Fibroblast of peridontal ligament (primary cell): Measurements from ENCODE around the gene WFDC1.

Experiments
- DNase-seq: peaks from one replicate; pipeline ENCODE4 v3.0.0-alpha.2; 2010; ENCODE audit errors: extremely low read depth

WFDC1 gene

DNA sequence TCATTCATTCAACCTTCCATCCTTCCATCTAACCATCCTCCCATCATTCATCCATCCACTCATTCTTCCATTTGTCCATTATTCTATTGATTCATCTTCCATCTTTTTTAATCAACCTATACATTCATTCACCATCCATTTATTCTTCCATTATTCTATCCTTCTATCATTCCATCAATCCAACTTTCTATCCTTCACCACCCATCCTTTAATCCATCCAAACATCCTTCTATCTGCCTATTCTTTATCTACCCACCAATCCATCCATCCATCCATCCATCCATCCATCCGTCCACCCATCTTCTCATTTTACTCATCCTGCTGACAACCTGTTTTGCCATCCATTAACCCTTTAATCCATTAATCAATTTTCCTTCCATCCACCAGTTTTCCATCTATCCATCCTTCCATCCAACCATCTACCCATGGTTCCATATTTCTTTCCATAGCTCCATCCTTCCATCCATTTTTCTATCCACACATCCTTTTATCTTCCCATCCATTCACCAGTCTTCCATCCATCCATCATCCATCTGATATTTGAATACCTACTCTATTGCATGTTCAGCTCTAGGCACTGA is 21.8 kb upstream of the WFDC1 start:
- no peak for DNase-seq

DNA sequence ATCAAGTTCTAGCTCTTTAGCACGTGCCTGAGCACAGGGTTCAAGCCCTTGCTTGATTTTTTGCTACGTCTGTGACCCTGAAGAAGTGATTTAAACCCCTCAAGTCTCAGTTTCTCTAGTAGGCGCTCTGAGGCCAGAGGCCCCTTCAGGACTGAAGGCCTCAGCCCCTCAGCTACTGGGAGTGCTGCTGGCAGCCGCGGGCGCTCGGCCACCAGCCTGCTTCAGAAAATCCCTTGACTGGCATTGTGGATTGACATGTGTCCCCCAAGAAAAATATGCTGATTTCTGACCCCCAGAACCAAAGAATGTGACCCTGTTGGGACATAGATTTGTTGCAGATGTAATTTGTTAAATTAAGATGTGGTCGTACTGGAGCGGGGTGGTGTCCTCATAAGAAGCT is 20.2 kb upstream of the WFDC1 start:
- DNase-seq: no peak

DNA sequence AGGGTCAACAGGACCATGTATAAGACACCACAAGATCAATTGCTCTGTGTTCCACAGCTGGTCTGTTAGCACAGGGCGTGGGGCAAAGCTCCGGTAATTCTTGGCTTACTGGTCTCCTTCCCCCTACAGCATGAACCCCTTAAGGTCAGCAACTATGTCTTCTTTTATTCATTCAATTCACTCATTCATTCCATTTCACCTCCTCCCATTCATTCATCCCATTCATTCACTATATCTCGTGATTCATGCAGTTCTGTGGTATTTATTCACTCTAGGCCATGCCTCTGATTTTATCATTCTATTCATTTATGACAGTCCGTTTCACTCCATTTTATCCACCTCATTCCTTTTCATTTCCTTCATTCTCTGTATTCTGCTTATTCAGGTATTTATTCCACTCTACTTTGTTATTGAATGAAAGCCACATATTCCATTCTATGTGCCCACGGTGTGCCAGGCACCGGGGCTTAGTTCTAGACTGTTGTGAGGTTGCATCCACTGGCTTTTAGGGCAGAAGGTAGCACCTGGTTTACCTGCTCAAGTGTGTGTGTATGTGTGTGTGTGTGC is 19.0 kb upstream of the WFDC1 start:
- no peak for DNase-seq

DNA sequence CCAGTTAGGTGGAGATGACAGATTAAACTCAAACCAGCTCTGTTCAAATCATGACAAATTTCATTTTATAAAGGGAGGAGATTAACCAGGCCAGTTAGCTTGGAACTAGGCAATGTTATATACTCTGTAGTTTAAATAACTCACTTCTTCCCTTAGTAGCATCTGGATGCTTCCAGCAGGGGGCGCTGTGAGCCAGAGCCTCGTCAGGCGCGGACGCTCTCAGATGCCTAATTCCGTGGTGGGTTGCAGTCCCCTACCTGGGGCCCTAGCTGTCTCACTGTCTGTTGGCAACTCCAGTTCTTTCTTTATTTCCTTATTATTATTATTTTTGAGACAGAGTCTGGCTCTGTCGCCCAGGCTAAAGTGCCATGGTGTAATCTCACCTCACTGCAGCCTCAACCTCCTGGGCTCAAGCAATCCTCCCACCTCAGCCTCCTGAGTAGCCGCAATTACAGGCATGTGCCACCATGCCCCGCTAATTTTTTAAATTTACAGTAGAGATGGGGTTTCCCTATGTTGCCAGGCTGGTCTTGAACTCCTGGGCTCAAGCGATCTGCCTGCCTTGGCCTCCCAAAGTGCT is 17.3 kb upstream of the WFDC1 start:
- peak; percentile 55 for DNase-seq

DNA sequence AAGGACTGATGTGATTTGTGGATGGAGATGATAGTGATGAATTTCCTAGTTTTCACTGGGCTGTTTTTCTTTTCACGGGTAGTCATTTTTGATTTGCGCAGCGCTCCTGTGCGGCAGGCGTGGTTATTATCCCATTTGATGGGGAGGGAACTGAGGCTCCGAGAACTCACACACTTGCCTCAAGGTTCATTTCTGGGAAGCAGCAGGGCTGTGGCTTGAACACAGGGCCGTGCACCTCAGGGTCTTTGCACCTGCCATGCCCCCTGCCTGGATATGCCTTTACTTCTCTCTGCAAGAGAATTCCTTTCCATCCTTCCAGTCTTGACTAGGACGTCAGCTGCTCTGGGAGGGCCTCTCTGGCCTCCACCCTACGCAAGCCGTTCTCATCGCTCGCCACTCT is 16.3 kb upstream of the WFDC1 start:
- no peak for DNase-seq

DNA sequence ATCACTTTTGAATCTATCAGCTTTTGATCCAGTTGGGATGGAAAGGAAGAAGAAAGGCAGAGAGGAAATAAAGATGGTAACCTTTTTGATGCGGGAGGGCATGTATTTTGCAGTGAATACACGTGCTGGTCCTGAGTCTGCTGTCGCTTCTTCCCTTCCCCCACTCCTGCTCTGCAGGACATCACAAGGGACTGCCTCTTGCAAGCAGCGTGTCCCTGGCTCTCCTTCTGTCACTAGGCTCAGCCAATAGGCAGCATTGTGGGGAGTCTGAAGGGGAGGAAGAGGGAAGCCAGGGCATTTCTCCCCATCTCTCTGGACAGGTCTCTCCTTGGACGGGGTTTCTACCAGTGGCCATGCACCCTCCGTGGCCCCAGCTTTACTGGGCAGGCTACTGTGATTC is 15.7 kb upstream of the WFDC1 start:
- no peak for DNase-seq

DNA sequence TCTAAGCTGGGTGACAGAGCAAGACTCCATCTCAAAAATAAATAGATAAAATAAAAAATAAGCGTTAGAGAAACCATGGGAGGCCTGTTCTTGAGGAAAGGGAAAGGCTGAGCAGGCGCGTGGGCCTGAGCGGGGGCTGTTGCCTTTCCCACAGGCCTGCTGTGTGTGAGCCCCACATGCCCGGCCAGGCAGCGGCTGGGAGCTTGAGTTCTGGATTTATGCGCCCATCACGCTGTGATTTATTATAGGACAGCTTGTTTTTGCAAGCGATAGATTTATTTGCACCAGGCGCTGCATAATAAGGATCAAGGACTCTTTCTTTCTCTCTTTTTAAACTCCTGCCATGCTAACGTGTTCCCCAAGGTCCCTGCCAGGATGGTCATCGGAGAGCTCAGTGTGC is 14.8 kb upstream of the WFDC1 start:
- no peak for DNase-seq

DNA sequence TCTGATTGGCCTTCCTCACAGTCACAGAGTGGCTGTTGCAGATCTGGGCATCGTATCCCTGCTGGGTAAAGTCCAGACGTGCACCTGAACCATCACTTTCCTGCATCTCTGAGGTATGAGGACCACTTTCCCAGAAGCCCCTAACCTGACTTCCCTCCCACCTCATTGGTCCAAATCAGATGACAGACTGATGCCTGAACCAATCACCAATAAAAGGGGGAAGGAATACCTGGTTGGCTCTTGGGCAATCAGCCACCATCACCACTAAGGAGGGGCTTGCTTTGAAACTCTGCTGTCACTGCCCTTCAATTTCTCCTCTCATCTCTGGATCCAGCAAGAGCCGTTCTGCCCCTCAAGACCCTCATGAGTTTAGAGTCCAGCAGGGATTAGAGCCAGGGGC is 13.6 kb upstream of the WFDC1 start:
- peak; percentile 12 for DNase-seq

DNA sequence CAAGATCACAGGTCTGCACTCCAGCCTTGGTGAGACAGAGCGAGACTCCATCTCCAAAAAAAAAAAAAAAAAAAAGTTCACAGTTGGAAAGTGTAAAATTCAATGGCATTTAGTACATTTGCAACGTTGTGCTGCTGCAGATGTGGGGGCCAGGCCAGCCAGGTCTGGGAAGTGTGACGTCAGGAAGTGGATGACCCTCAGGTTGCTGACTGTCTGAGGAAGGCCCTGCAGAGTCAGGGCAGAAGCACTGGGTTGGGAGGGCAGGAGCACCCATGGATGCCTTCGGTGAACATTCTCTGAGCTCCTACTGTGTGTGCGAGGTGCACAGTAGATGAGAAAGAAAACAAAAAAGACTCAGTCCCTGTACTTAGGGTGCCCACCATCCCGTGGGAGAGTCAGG is 12.1 kb upstream of the WFDC1 start:
- DNase-seq: no peak

DNA sequence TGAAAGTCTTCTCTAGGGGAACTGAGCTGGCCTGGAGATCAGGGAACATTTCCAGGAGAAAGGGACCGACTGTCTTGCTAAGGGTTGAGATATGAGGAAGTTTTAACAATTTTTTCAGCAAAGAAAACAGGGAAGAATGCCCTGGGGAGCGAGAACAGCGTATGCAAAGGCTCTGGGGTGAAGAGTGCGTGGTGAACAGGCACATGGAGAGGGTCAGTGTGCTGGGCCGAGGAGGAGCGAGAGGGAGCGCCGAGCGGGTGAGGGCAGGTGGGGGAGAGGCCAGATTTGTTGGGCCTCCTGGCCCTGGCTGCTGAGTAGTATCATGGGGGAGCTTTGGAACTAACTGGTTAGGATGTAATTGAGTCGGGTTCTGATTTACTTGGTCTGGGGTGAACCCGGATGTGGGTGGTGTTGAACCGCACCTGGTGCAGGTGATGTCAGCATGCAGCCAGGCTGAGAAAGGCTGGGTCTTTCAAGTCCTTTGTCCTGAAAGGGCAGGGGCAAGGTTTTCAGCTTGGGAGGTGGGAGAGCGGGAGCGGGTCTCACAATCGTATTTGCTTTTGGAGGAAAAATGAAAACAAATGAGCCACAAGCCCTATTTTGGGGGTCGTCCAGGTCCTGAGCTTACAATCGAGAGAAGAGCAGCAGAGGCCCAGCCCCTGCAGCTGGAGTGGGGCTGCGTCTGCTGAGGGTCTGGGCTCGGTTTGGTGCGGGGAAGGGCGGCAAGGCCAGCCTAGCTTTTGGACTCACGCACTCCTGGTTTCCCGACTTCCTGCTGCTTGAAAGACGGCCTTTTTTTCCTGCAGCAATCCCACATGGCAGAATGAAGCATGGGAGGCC is 11.1 kb upstream of the WFDC1 start:
- DNase-seq: no peak

DNA sequence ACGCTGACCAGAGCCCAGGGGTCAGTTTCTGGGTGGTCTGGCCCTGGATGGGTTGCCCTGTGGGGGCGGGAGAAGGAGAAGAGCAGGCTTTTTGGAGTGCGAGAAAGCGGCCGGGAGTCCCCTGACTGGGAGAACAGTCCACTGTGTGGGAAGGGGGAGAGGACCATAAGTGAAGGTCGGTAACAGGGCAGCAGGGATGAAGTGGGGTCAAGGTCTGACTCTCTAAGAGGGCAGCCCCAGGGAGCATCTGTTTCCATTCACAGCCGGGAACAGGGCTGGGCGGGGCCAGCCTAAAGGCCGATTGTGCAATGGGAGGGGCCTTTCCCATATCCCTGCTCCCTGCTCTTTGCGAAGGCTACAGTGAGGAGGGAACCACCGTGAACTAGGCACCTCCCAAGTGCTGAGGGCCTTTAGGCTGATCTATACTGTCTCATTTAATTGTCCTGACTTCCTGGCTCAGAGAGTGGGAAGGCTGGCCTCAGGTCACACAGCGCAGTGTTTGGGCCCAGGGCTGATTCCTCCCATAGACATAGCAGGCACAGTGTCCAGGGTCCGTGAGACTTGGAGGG is 10.4 kb upstream of the WFDC1 start:
- peak; percentile 61 for DNase-seq

DNA sequence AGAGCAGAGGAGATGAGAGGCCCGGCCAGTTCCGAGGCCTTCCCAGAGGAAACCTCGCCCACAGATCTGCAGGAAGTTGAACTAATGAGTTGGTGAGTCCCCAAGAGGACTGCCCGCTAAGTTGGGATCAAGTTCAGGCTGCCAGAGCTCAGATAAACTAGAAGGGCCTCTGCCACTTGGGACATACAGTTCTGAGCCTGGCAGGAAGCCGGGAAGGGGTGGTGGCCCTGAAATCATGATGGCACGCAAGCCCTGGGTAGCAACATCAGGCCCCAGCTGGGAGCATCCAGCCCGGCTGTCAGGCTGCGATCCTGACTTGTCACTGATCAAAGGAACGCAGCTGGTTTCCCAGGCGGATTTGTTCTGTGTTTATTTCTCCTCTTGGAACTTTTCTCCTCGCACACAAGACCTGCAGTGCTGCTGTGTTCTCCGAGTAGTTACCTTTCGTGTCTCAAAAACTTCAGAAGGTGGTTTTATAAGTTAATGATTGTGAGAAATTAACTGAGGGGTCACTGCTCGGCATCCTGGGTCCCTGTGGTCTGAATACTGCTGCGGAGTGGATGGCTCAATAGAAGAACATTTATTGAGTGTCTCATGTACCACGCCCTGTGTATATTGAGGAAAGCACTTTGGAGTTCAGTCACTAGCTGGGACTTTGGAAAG is 8.0 kb upstream of the WFDC1 start:
- DNase-seq: peak; percentile 72

DNA sequence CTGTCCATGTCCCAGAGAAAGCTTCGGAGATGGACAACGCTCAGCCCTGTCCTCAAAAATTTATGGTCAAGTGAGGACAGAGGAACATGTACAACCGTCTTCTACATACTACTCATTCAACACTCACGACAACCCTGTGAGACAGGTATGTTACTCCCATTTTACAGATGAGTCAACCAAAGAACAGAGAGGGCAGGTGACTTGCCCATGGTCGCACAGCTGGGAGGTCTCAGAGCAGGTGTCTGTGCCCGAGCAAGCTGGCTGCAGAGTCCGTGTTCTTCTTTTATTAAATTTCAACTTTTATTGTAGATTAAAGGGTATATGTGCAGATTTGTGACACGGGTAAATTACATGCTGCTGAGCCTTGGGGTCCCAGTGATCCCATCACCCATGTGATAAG is 5.8 kb upstream of the WFDC1 start:
- no peak for DNase-seq

DNA sequence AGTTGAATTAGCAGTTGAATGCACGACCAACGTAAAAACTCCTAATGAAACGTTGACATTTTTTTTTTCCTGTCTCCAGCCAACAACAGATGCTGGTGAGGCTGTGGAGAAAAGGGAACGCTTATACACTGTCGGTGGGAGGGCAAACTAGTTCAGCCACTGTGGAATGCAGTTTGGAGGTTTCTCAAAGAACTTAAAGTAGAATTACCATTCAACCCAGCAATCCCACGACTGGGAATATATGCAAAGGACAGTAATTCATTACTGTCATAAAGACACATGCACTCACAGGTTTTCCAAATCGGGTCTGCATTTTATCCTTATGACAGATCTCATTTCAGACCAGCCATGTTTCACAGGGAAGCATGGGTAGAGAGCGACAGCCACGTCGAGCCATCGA is 3.5 kb upstream of the WFDC1 start:
- DNase-seq: no peak

DNA sequence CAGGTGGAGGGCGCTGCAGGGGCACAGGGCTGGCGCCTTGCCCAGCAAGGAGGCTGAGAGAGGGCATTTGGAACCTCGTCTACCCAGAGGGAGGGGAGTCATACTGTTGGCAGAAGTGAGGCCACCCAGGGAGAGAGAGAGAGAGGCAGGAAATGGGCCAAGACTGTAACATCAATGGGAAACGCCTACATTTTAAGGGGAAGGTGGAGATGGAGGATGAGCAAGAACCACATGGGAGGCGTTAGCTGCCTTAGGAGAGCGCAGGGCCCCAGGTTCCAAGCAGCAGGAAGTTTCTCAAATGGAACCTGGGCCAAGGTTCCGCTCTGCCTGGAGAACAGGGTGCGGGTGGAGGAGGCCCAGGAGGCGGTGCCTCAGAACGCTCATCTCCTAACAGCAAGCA is 2.7 kb upstream of the WFDC1 start:
- no peak for DNase-seq

DNA sequence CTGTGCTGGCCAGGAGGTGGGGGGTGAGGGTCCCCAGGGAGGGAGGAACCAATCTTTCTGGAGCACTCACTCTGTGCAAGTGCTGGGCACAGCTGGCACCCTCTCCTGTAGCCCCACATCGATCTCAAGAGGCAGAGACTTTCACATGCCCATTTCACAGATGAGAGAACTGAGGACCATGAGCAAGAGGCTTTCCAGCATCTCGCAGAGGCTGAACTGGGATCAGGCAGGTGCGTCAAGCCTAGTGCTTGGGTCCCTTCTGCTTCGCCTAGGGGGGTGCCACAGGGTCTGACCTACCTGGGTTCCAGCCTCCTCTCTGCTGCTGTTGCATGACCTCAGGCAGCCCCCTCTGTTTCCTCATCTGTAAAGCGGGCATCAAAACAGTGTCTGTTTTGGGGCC is 1.3 kb upstream of the WFDC1 start:
- no peak for DNase-seq

DNA sequence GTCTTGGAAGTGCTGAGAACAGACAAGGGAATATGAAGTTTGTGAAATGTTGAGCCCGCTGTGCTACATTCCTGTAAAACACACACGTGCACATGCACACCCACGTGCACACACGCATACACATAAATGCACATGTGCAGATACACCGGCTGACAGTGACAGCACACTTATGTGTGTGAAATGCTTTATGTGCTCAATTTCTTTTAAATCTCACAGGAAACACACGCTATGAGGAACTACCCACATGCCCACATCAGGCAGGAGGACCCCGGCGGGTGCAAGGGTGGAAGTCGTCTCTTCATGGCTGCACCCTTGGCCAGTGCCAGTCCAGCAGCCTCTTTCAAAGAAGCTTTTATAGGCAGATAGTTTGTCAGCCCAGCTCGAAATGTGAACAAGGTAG is 561 bp upstream of the WFDC1 start:
- no peak for DNase-seq

DNA sequence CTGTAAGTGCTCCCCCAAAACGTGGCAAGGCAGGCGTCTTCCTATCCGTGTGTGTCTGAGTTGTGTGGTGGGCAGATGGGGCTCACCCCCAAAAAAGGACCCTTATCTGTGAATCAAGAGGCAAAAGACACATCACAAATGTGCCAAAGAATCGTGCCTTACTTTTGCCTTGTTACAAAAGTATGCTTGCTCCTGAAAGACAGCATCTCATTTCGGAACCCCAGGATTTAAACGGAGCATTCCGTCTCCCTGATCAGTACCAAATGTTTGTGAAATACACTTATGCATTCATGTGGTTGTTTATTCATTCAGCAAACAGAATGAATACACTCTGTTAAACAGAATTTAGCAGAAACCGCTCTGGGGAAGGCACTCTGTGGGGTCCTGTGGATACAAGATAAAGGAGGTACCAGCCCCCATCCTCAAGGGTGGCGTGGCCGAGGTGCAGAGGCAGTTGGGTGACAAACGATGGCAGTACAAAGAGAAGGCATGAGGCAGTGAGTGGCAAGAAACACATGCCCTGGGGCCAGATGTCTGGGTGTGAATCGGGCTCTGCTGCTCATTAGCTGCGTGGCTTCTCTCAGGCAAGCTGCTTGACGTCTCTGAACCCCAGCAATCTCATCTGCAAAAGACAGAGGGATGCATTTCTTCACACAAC is 654 bp downstream of the WFDC1 start:
- DNase-seq: peak; percentile 39

DNA sequence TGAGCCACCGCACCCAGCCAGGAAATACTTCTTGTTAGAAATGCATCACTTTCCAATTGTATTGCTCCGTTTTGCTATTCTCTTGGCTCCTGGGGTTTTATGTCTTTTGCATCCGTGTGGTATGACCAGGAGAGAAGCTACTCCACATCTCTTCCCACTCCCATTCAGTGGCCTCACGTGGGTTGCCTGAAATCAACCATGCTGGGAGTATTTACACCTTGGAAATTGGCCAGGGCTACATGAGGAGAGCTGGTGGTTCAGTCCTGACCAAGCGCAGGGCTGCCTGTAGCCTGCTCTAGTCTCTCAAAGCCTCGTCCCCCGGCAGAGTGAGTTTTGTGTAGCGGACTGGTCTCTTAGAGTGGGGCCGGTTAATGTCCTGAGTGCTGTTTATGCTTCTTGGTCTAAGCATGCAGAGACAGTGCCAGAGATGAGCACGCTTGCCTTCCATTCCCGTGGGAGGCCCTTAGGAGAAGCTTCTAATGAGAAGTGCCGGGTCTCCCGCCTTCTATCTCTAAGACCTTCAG is 3.8 kb downstream of the WFDC1 start:
- no peak for DNase-seq

DNA sequence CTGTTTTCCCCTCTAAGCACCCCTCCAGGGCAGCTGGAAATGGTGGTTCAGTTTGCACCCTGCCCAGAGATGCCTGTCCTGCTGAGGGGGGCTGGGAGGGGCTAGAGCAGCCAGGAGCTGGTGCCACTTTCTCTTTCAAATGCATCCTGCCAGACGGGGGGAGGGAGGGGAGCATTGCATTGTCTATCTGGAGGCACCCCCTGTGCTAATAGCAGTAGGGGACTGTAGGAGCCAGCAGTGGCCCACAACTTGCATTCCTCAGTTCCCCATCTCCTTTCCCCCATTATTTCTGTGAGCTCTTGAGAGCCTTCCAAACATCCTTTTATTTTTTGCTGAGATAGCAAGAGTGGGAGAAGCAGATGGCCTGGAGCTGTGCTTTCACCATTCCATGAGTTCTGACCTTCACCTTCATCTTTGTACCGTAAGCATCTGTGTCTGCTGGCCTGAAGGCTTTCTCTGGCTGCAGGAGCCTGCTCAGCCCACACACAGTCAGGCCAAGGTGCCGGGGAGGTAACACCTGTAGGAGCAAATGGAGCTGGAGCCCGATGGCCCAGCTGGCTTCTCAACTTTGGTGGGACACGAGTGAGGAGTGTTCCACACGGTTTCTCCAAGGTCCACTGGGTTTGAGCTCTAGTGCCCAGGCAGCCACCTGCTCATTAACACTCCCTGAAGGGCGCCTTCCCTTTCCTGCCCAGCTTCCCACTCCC is 5.2 kb downstream of the WFDC1 start:
- DNase-seq: no peak
